HepG2 (cell line): Measurements from ENCODE around the gene PDPK1.

Source experiments
- CREB1 ChIP-seq, 2 experiments: fragments of 450-650 bp in 1 of 2; IDR thresholded peaks; 2 replicates each; pipeline ENCODE4 v1.6.1; 2016 to 2017; ENCODE audit warnings: control low read depth in 1 of 2, mild to moderate bottlenecking in 1 of 2, missing compliant biosample characterization in 1 of 2, missing genetic modification characterization in 1 of 2
- CTCF ChIP-seq: sonication (generic); formaldehyde crosslinking; IDR thresholded peaks from 2 replicates; pipeline ENCODE4 v1.5.0; 2020; ENCODE audit warnings: mild to moderate bottlenecking, missing genetic modification reagents, moderate library complexity
- HDAC2 ChIP-seq: sonication (generic); formaldehyde crosslinking; IDR thresholded peaks from 2 replicates; pipeline ENCODE4 v1.4.0; 2020; ENCODE audit warnings: missing genetic modification reagents
- KDM5A ChIP-seq: fragments of 200-600 bp; sonication (generic); IDR thresholded peaks from 2 replicates; pipeline ENCODE4 v1.7.0; 2018; ENCODE audit warnings: antibody characterized with exemption, mild to moderate bottlenecking, low read length, borderline replicate concordance
- MEIS2 ChIP-seq: sonication (generic); formaldehyde crosslinking; IDR thresholded peaks from 2 replicates; pipeline ENCODE4 v1.9.0; 2021; ENCODE audit warnings: mild to moderate bottlenecking, missing genetic modification reagents
- MLX ChIP-seq: IDR thresholded peaks from 2 replicates; pipeline ENCODE4 v1.6.1; 2016
- POLR2A ChIP-seq, 2 experiments: IDR thresholded peaks; 2 replicates each; pipeline ENCODE4 v1.6.1; 2011; ENCODE audit warnings: low read depth in 2 of 2, low read length in 2 of 2, mild to moderate bottlenecking in 1 of 2, moderate library complexity in 1 of 2; ENCODE audit not compliant: insufficient read depth in 1 of 2
- PTBP1 ChIP-seq: fragments of 200-400 bp; formaldehyde crosslinking; IDR thresholded peaks from 2 replicates; pipeline ENCODE4 v1.6.1; 2018; ENCODE audit warnings: low read length, low read depth; ENCODE audit not compliant: poor library complexity, severe bottlenecking
- RAD51 ChIP-seq: fragments of 450-650 bp; IDR thresholded peaks from 2 replicates; pipeline ENCODE4 v1.6.1; 2016; ENCODE audit warnings: borderline replicate concordance
- RBFOX2 ChIP-seq: fragments of 200-400 bp; formaldehyde crosslinking; IDR thresholded peaks from 2 replicates; pipeline ENCODE4 v1.6.1; 2017; ENCODE audit warnings: low read depth, mild to moderate bottlenecking, low read length
- TBP ChIP-seq: sonication (generic); formaldehyde crosslinking; IDR thresholded peaks from 2 replicates; pipeline ENCODE4 v1.5.0; 2020; ENCODE audit warnings: missing genetic modification reagents
- ZBTB43 ChIP-seq: sonication (generic); formaldehyde crosslinking; conservative IDR thresholded peaks from 2 replicates; pipeline ENCODE4 v1.4.0; 2020; ENCODE audit warnings: missing genetic modification reagents
- ZBTB8A ChIP-seq: sonication (generic); formaldehyde crosslinking; IDR thresholded peaks from 2 replicates; pipeline ENCODE4 v1.4.0; 2020; ENCODE audit warnings: mild to moderate bottlenecking, low read depth, missing genetic modification reagents, borderline replicate concordance

- TF ChIP-seq MEIS2 (CRISPR knock-in tag) (no peak), ZBTB43 (CRISPR knock-in tag) (no peak), TBP (CRISPR knock-in tag) (no peak), ZBTB8A (CRISPR knock-in tag) (no peak), RAD51 (no peak), CREB1 (IDR thresholded peaks at IDR 0.05) (no peak), CREB1 (CRISPR knock-in tag; IDR thresholded peaks at IDR 0.05) (no peak), RBFOX2 (no peak), HDAC2 (CRISPR knock-in tag) (peak; percentile 3; the same call in 1 of the 2 replicates), PTBP1 (no peak), POLR2A (IDR thresholded peaks at IDR 0.05; ENCODE audit: insufficient read depth in 1 of 2, low read depth in 2 of 2, low read length in 2 of 2) (0 out of 4 replicates have a peak, but pooled peaks of 1 of the 2 experiments have one; percentile 23), MLX (CRISPR knock-in tag) (no peak), CTCF (peak; percentile 66), KDM5A (no peak)
These were observed 25.0 kb upstream of the PDPK1 start for GRCh38 chr16:2512735-2513404.
